Fibroblast of pulmonary artery (primary cell): ENCODE results near the gene AVP.
A peak's percentile ranks its signal among the peaks of the same experiment; 100 is the strongest.
"Not testable (repeated sequence)": the region's sequence is repeated elsewhere in the genome, so short reads cannot be mapped to it uniquely, and the experiment has no call there.

Experiments
- DNase-seq: peaks from one replicate; pipeline ENCODE4 v3.0.0-alpha.2; 2010; ENCODE audit warnings: low read depth
- H3K4me3 ChIP-seq: replicated peaks from 2 replicates; pipeline ENCODE4 v1.5.1; 2011; ENCODE audit warnings: low read depth, mild to moderate bottlenecking, control low read depth, low read length, moderate library complexity
- CTCF ChIP-seq: IDR thresholded peaks from 2 replicates; pipeline ENCODE4 v1.5.1; 2011; ENCODE audit warnings: mild to moderate bottlenecking, control low read depth, low read length, inconsistent platforms; ENCODE audit errors: missing control alignments

The AVP gene

GRCh38 chr20:3081641-3082040 is 2.9 kb downstream of the AVP start:
- H3K4me3 ChIP-seq, result no peak overlapping the region
- DNase-seq, result no peak
- TF ChIP-seq CTCF, result no peak

- no peak overlapping the region for H3K4me3 ChIP-seq
- TF ChIP-seq CTCF, result no peak
- DNase-seq, result peak; percentile 24
Observed at GRCh38 chr20:3080939-3081388, 3.6 kb downstream of the AVP start.

- H3K4me3 ChIP-seq, result no peak overlapping the region
- no peak for TF ChIP-seq CTCF
- no peak for DNase-seq
Observed at GRCh38 chr20:3077618-3078134, 6.8 kb downstream of the AVP start.

- not testable (repeated sequence) for H3K4me3 ChIP-seq, DNase-seq
Observed at GRCh38 chr20:3075315-3075714, 9.2 kb downstream of the AVP start.

DNA sequence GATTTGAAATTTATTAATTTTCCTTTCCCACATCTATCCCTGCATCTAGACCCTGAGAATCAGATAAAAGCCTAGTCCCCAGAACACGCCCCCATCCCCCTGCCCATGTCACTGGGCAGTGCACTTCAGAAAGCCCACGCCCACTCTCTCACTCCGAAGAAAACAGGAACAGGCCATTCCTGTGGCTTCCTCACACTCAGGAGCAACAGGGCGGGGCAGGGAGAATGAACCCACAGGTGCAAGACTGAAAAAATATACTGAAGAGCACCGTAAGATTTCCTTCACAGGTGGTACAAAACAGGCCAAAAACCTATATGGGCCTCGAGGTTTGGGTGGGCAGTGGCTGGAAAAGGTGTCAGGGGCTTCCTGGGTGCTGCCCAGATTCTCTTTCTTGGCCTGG is 9.7 kb downstream of the AVP start:
- no peak for DNase-seq
- no peak overlapping the region for H3K4me3 ChIP-seq
- no peak for TF ChIP-seq CTCF

- DNase-seq, H3K4me3 ChIP-seq: not testable (repeated sequence)
Observed at GRCh38 chr20:3073251-3073643, 11.3 kb downstream of the AVP start.

DNA sequence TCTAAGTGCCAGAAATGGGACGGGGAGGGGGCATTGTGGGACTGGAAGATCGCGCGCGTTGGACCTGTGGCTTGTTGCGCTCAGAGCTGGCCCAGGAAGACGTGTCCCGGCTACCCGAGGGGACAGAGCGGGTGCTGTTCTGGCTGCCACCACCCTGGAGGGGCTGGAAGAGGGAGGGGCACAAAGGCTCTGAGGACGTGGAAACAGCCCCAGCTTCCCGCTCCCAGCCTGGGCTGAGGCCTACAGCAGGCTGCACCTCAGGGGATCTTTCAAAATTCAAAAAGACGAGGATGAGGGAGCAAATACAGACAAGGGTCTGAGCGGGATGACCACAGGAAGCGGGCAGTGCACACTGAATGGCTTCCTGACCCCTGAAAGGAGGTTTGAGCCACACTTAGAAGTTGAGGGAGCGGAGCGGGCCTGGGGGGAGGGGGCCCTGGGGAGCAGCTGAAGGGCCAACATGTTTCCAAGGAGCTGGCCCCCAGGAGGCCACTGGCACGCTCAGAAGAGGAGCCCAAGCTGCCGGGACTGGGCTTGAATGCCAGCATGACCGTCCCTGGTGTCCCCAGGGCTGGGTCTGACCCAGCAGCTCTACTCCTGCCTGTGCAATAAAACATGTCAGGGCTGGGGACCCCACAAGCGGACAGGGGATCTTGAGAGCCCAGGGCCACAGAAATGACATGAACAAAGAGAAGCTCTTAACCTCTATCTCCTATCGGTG is 11.8 kb downstream of the AVP start:
- H3K4me3 ChIP-seq, result no peak overlapping the region
- TF ChIP-seq CTCF, result no peak
- no peak for DNase-seq
